Left ventricle myocardium superior (tissue), 1 donor: ENCODE measurements around the gene NUP214. TPM values are rescaled to one million over a fixed set of nuclear protein-coding genes. Genes with fewer than 3 reads are reported as not detected.
A peak's percentile ranks its signal among the peaks of the same experiment; 100 is the strongest.
"Not testable (repeated sequence)": the region's sequence is repeated elsewhere in the genome, so short reads cannot be mapped to it uniquely, and the experiment has no call there.

Source experiments
- ATAC-seq: fragments of 200-7000 bp; cut with Tn5 transposase; one replicate; pipeline ENCODE4 v1.9.1; 2020; ENCODE audit warnings: mild to moderate bottlenecking, moderate library complexity
- DNase-seq: peaks from one replicate; pipeline ENCODE4 v3.0.0-alpha.2; 2020
- intact Hi-C: fragments of 100-400 bp; cut with micrococcal nuclease; formaldehyde crosslinking; loops from one replicate; pipeline ENCODE4 v1.11.0; 2022
- total RNA-seq: library from RNA; stranded (reverse); fragmentation: NEBNext Ultra II Directional; extraction: Animal tissue kit (Norgen Biotek cat#: 25700); gene quantifications from one replicate; pipeline ENCODE4 v1.2.1, GENCODE V29; 2021
- donor health status: DM: no; HTN: yes; CAD: no; lungs with severe emphysema.

NUP214 gene
- total RNA-seq, 1 donor from 2014 or later: 28.9 TPM

- intact Hi-C loops: loop anchor here (10.0 kb wide), 1 partner anchor 79 kb away; no protein-coding TSS in a partner anchor
- DNase-seq (peak; percentile 13), ATAC-seq (no peak)
These were observed 138.3 kb downstream of the NUP214 start for GRCh38 chr9:131263701-131264100.

GRCh38 chr9:131264231-131264630 lies 138.8 kb downstream of the NUP214 start:
- DNase-seq (peak; percentile 71), ATAC-seq (peak; percentile 46)
- intact Hi-C loops: loop anchor here (10.0 kb wide), 1 partner anchor 79 kb away; no protein-coding TSS in a partner anchor

- intact Hi-C loops: loop anchor here (10.0 kb wide), 1 partner anchor 82 kb away; no protein-coding TSS in a partner anchor
- peak; percentile 72 for DNase-seq
These were observed 141.2 kb downstream of the NUP214 start for GRCh38 chr9:131266266-131267229.

GRCh38 chr9:131270171-131271015 lies 145.0 kb downstream of the NUP214 start:
- DNase-seq (peak; percentile 85), ATAC-seq (peak; percentile 45)
- intact Hi-C loops: no loop called here

More at GRCh38 chr9:131266266-131267229, 141.2 kb downstream of the NUP214 start:
- peak; percentile 47 for ATAC-seq

GRCh38 chr9:131271016-131271273 lies 145.6 kb downstream of the NUP214 start:
- ATAC-seq, DNase-seq, intact Hi-C loops: not testable (repeated sequence)

- DNase-seq: peak; percentile 45
- intact Hi-C loops: no loop called here
- ATAC-seq: no peak
These were observed 146.1 kb downstream of the NUP214 start for GRCh38 chr9:131271506-131271931.

- ATAC-seq: no peak
- no peak for DNase-seq
- intact Hi-C loops: no loop called here
These were observed 146.8 kb downstream of the NUP214 start for GRCh38 chr9:131272212-131272611.

GRCh38 chr9:131273146-131273855 lies 147.9 kb downstream of the NUP214 start:
- ATAC-seq: peak; percentile 2
- peak; percentile 76 for DNase-seq
- intact Hi-C loops: no loop called here

- ATAC-seq: peak; percentile 4
- peak; percentile 73 for DNase-seq
- intact Hi-C loops: no loop called here
These were observed 148.7 kb downstream of the NUP214 start for GRCh38 chr9:131273856-131274673.

GRCh38 chr9:131274674-131275331 lies 149.4 kb downstream of the NUP214 start:
- ATAC-seq (peak; percentile 55), DNase-seq (peak; percentile 78)
- intact Hi-C loops: no loop called here

GRCh38 chr9:131275332-131276093 lies 150.1 kb downstream of the NUP214 start:
- peak; percentile 61 for ATAC-seq
- DNase-seq: peak; percentile 82
- intact Hi-C loops: no loop called here

- DNase-seq: peak; percentile 83
- ATAC-seq: no peak
- intact Hi-C loops: no loop called here
These were observed 150.9 kb downstream of the NUP214 start, which contains the start of gene FAM78A for GRCh38 chr9:131276094-131276888. FAM78A (minus strand) TSS chr9:131276510; CDS start chr9:131276179, 331 bp downstream.

- ATAC-seq (peak; percentile 10), DNase-seq (peak; percentile 77)
- intact Hi-C loops: no loop called here
These were observed 151.5 kb downstream of the NUP214 start for GRCh38 chr9:131276891-131277286.

- intact Hi-C loops: no loop called here
- DNase-seq: peak; percentile 63
These were observed 152.0 kb downstream of the NUP214 start for GRCh38 chr9:131277287-131277909.

GRCh38 chr9:131277910-131278701 lies 152.7 kb downstream of the NUP214 start:
- intact Hi-C loops: no loop called here
- peak; percentile 54 for ATAC-seq
- peak; percentile 90 for DNase-seq

More at GRCh38 chr9:131277287-131277909, 152.0 kb downstream of the NUP214 start:
- ATAC-seq: peak; percentile 1
